Trophoblast cell (in vitro differentiated cells and primary cell): Measurements from ENCODE around the gene AOPEP.

ENCODE experiments used
- DNase-seq, 2 donors: peaks; one replicate each; pipeline ENCODE4 v3.0.0-alpha.2; 2016
- H2AFZ ChIP-seq: 2 replicates; pipeline ENCODE4 v1.6.1; 2013; ENCODE audit warnings: low read length, moderate library complexity, mild to moderate bottlenecking; ENCODE audit not compliant: insufficient read depth, poor library complexity
- H2AK5ac ChIP-seq: 2 replicates; pipeline ENCODE4 v1.6.1; 2013; ENCODE audit warnings: mild to moderate bottlenecking, low read length
- H2BK120ac ChIP-seq: 2 replicates; pipeline ENCODE4 v1.6.1; 2013; ENCODE audit warnings: low read length, mild to moderate bottlenecking, moderate library complexity; ENCODE audit not compliant: insufficient read depth, poor library complexity
- H2BK12ac ChIP-seq: 2 replicates; pipeline ENCODE4 v1.6.1; 2013; ENCODE audit warnings: mild to moderate bottlenecking, low read length, moderate library complexity
- H2BK5ac ChIP-seq: 2 replicates; pipeline ENCODE4 v1.6.1; 2013; ENCODE audit warnings: low read length, low read depth, moderate library complexity, mild to moderate bottlenecking; ENCODE audit not compliant: poor library complexity
- H3K14ac ChIP-seq: 2 replicates; pipeline ENCODE4 v1.6.1; 2013; ENCODE audit warnings: mild to moderate bottlenecking, low read length
- H3K18ac ChIP-seq: 2 replicates; pipeline ENCODE4 v1.6.1; 2013; ENCODE audit warnings: mild to moderate bottlenecking, low read length
- H3K23ac ChIP-seq: 2 replicates; pipeline ENCODE4 v1.6.1; 2013; ENCODE audit warnings: low read length
- H3K27ac ChIP-seq: 2 replicates; pipeline ENCODE4 v1.5.1; 2013; ENCODE audit warnings: low read depth, mild to moderate bottlenecking, inconsistent platforms, low read length, moderate library complexity
- H3K27me3 ChIP-seq: 2 replicates; pipeline ENCODE4 v1.6.1; 2013; ENCODE audit warnings: inconsistent platforms, mild to moderate bottlenecking, low read length, moderate library complexity; ENCODE audit not compliant: insufficient read depth
- H3K36me3 ChIP-seq, 2 experiments: 1 replicate in 1 of 2; 2 replicates in 1 of 2; pipeline ENCODE4 v1.6.1; 2013; ENCODE audit warnings: low read length in 2 of 2, mild to moderate bottlenecking in 2 of 2, moderate library complexity in 1 of 2; ENCODE audit not compliant: insufficient read depth in 2 of 2, control insufficient read depth in 1 of 2
- H3K4ac ChIP-seq: 2 replicates; pipeline ENCODE4 v1.6.1; 2013; ENCODE audit warnings: low read depth, mild to moderate bottlenecking, low read length, moderate library complexity
- H3K4me1 ChIP-seq, 2 experiments: 1 replicate in 1 of 2; 2 replicates in 1 of 2; pipeline ENCODE4 v1.6.1; 2013; ENCODE audit warnings: low read length in 2 of 2, mild to moderate bottlenecking in 2 of 2, moderate library complexity in 1 of 2; ENCODE audit not compliant: insufficient read depth in 2 of 2, control insufficient read depth in 1 of 2
- H3K4me2 ChIP-seq: 2 replicates; pipeline ENCODE4 v1.6.1; 2013; ENCODE audit warnings: inconsistent platforms, mild to moderate bottlenecking, low read length, moderate library complexity
- H3K4me3 ChIP-seq: 2 replicates; pipeline ENCODE4 v1.5.1; 2013; ENCODE audit warnings: mild to moderate bottlenecking, low read depth, low read length, inconsistent platforms
- H3K79me1 ChIP-seq: one replicate; pipeline ENCODE4 v1.6.1; 2013; ENCODE audit warnings: low read length
- H3K79me2 ChIP-seq: 2 replicates; pipeline ENCODE4 v1.6.1; 2013; ENCODE audit warnings: low read length, mild to moderate bottlenecking; ENCODE audit not compliant: control insufficient read depth, insufficient read depth, poor library complexity
- H3K9ac ChIP-seq: 2 replicates; pipeline ENCODE4 v1.6.1; 2013; ENCODE audit warnings: mild to moderate bottlenecking, low read length
- H3K9me3 ChIP-seq: 2 replicates; pipeline ENCODE4 v1.6.1; 2013; ENCODE audit warnings: low read depth, mild to moderate bottlenecking, control low read depth, inconsistent platforms, low read length; ENCODE audit not compliant: insufficient read depth
- H4K12ac ChIP-seq: 2 replicates; pipeline ENCODE4 v1.6.1; 2013; ENCODE audit warnings: low read depth, mild to moderate bottlenecking, low read length, moderate library complexity
- H4K8ac ChIP-seq: 2 replicates; pipeline ENCODE4 v1.6.1; 2013; ENCODE audit warnings: low read depth, mild to moderate bottlenecking, low read length, moderate library complexity
- H4K91ac ChIP-seq: one replicate; pipeline ENCODE4 v1.6.1; 2013; ENCODE audit warnings: low read depth, mild to moderate bottlenecking, low read length, moderate library complexity
- WGBS: extraction: QIAGEN DNeasy Blood & Tissue Kit; methylation state at CpG from one replicate; pipeline ENCODE4 v1.1.7; 2013; ENCODE audit warnings: missing lambda C conversion rate; ENCODE audit not compliant: insufficient read length, insufficient coverage; ENCODE audit errors: extremely low coverage; 5-methylcytosine and 5-hydroxymethylcytosine counted together

The AOPEP gene

DNA sequence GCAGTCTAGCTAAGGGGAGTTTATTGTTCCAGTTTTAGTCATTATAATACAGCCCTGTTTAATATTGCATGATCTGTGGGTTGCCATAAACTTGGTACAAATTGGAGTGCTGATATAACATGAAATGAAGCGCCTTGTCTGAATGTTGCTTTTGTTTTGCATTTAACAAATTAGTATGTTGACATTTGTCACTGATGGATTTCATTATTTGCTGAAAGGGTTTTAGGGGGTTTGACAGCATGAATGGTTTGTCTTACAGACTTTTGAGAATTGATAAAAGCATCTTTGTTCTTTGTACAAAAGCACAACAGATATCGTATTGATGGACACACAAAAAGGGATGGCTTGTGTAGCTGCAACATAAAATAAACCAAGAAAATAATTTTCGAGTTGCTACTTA lies 178.3 kb downstream of the AOPEP start:
- Histone ChIP-seq H3K79me2 (no peaks in the 10 kb centered on the region), H2BK12ac (no peak overlapping the region), H3K23ac (no peak overlapping the region), H3K14ac (no peak overlapping the region), H3K27ac (no peak overlapping the region), H3K9me3 (no peaks in the 10 kb centered on the region), H2AK5ac (no peak overlapping the region), H3K27me3 (no peaks in the 10 kb centered on the region), H4K91ac (no peak overlapping the region), H3K79me1 (peaks cover 5% of the 10 kb centered on the region), H2BK120ac (no peak overlapping the region), H4K8ac (no peak overlapping the region), H3K4me2 (no peak overlapping the region), H4K12ac (no peak overlapping the region), H3K9ac (no peak overlapping the region), H3K18ac (no peak overlapping the region), H3K4me3 (no peak overlapping the region), H3K4ac (no peak overlapping the region), H2BK5ac (no peak overlapping the region), H2AFZ (no peak overlapping the region), H3K4me1 (peaks cover 11 to 20% of the 10 kb centered on the region in 2 experiments), H3K36me3 (no peaks in the 10 kb centered on the region)
- no peak for DNase-seq
- no CpG with 5 or more reads among the region's 3 CpGs for WGBS

DNA sequence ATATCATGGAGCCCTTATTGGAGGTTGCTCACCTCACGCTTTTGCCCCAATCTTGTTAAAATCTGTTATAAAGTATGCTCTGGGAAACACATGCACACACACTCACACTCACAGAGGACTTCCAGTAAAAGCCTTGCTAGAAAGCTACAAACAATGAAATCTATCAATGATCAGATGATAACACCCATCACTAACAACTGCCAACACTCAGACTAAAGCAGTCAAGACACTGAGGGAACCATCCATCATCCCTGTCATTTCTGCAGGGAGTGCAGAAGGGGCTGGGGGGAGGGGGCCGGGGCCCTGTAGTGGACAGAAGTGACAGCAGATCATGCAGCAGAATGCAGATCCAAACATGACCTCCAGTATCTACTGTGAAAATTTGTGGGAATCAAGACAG lies 179.1 kb downstream of the AOPEP start:
- no peak overlapping the region for H4K91ac ChIP-seq
- H3K4me2 ChIP-seq, result no peak overlapping the region
- H2AFZ ChIP-seq, result no peak overlapping the region
- H2AK5ac ChIP-seq, result no peak overlapping the region
- no peaks in the 10 kb centered on the region for H3K9me3 ChIP-seq
- H3K36me3 ChIP-seq, result no peaks in the 10 kb centered on the region
- no peak overlapping the region for H2BK12ac ChIP-seq
- WGBS, result no CpG with 5 or more reads among the region's 2 CpGs
- H3K14ac ChIP-seq, result no peak overlapping the region
- no peak overlapping the region for H3K27ac ChIP-seq
- H3K4ac ChIP-seq, result no peak overlapping the region
- no peak overlapping the region for H2BK5ac ChIP-seq
- H3K4me1 ChIP-seq, result peaks cover 11 to 22% of the 10 kb centered on the region in 2 experiments
- no peak overlapping the region for H3K4me3 ChIP-seq
- DNase-seq, result no peak
- H4K12ac ChIP-seq, result no peak overlapping the region
- H3K79me1 ChIP-seq, result peaks cover 8% of the 10 kb centered on the region
- H3K9ac ChIP-seq, result no peak overlapping the region
- no peak overlapping the region for H3K18ac ChIP-seq
- H3K23ac ChIP-seq, result no peak overlapping the region
- H4K8ac ChIP-seq, result no peak overlapping the region
- no peaks in the 10 kb centered on the region for H3K79me2 ChIP-seq
- no peaks in the 10 kb centered on the region for H3K27me3 ChIP-seq
- no peak overlapping the region for H2BK120ac ChIP-seq

- Histone ChIP-seq H2BK120ac (peak overlapping the region; percentile 18), H2BK5ac (no peak overlapping the region), H3K79me1 (peaks cover 8% of the 10 kb centered on the region), H2AK5ac (no peak overlapping the region), H4K91ac (no peak overlapping the region), H3K23ac (no peak overlapping the region), H3K4me2 (no peak overlapping the region), H3K9ac (no peak overlapping the region), H3K4me1 (peaks cover 11 to 25% of the 10 kb centered on the region in 2 experiments), H4K8ac (no peak overlapping the region), H3K36me3 (no peaks in the 10 kb centered on the region), H3K14ac (no peak overlapping the region), H3K9me3 (no peaks in the 10 kb centered on the region), H3K4me3 (no peak overlapping the region), H3K27me3 (no peaks in the 10 kb centered on the region), H3K79me2 (no peaks in the 10 kb centered on the region), H4K12ac (no peak overlapping the region), H3K4ac (no peak overlapping the region), H3K18ac (no peak overlapping the region), H2BK12ac (no peak overlapping the region), H2AFZ (no peak overlapping the region), H3K27ac (no peak overlapping the region)
- DNase-seq, result no peak
- no CpG with 5 or more reads among the region's 6 CpGs for WGBS
Observed at GRCh38 chr9:94906181-94906580, 179.7 kb downstream of the AOPEP start.

DNA sequence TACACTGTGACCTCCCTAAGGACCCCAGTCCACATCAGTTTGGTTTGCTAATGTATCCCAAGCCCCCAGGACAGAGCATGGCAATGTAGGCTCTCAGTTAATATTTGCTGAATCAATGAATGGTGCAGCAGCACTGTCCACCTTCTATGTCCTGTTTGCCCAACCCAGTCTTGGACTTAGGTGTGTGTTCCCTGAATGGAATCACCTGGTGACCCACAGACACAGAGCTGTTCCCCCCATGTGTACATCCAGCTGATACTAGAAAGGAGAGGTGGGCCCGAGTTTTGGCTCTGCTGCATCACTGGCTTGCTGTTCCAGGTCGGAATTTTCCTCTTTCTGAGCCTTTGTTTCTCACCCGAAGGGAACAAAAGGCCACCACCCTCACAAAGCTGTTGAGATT lies 180.2 kb downstream of the AOPEP start:
- Histone ChIP-seq H3K36me3 (no peaks in the 10 kb centered on the region), H4K12ac (no peak overlapping the region), H4K91ac (peak overlapping the region; percentile 50), H3K4me1 (peaks cover 11 to 27% of the 10 kb centered on the region in 2 experiments), H2BK120ac (peak overlapping the region; percentile 25), H3K9me3 (no peaks in the 10 kb centered on the region), H3K79me1 (peaks cover 8% of the 10 kb centered on the region), H3K18ac (peak overlapping the region; percentile 41), H3K14ac (peak overlapping the region; percentile 5), H2BK5ac (no peak overlapping the region), H3K23ac (no peak overlapping the region), H3K4me3 (no peak overlapping the region), H2AK5ac (no peak overlapping the region), H3K27ac (no peak overlapping the region), H3K4me2 (no peak overlapping the region), H3K27me3 (no peaks in the 10 kb centered on the region), H3K9ac (no peak overlapping the region), H2BK12ac (peak overlapping the region; percentile 78), H3K4ac (no peak overlapping the region), H2AFZ (no peak overlapping the region), H3K79me2 (no peaks in the 10 kb centered on the region), H4K8ac (no peak overlapping the region)
- no peak for DNase-seq
- no CpG with 5 or more reads among the region's 3 CpGs for WGBS
